Peyer's patch (tissue), 4 donors: ENCODE results near the gene PBX2. TPM values are rescaled to one million over a fixed set of nuclear protein-coding genes. Genes with fewer than 3 reads are reported as not detected.

ENCODE experiments used
- DNase-seq, 3 donors: peaks; one replicate each; pipeline ENCODE4 v3.0.0-alpha.2; 2017 to 2019
- H3K27ac ChIP-seq, 4 donors: fragments of 200-600 bp; sonication (generic); one replicate each; pipeline ENCODE4 v1.5.1; 2016 to 2019
- H3K27me3 ChIP-seq, 2 donors: fragments of 200-600 bp; sonication (generic); one replicate each; pipeline ENCODE4 v1.5.1; 2019
- H3K36me3 ChIP-seq, 3 donors: fragments of 200-600 bp; sonication (generic); one replicate each; pipeline ENCODE4 v1.5.1; 2016 to 2019
- H3K4me1 ChIP-seq, 4 donors: fragments of 200-600 bp; sonication (generic); one replicate each; pipeline ENCODE4 v1.5.1; 2016 to 2019
- H3K4me3 ChIP-seq, 4 donors: fragments of 200-600 bp; sonication (generic); 1 replicate in 3 of 4; 2 replicates in 1 of 4; pipeline ENCODE4 v1.5.1; 2016 to 2019; ENCODE audit warnings: mild to moderate bottlenecking in 1 of 4
- H3K9me3 ChIP-seq, 4 donors: fragments of 200-600 bp; sonication (generic); one replicate each; pipeline ENCODE4 v1.5.1; 2016 to 2019; ENCODE audit warnings: mild to moderate bottlenecking in 1 of 4
- POLR2A ChIP-seq, 2 donors: fragments of 450-650 bp; IDR thresholded peaks; one replicate each; pipeline ENCODE4 v1.5.1; 2017; ENCODE audit warnings: antibody characterized with exemption in 2 of 2, mild to moderate bottlenecking in 2 of 2, moderate library complexity in 2 of 2
- total RNA-seq, 4 donors: library from RNA; depleted of rRNA; stranded (reverse); fragments of >200 nt; gene quantifications; one replicate each; pipeline ENCODE4 v1.1.0, GENCODE V29; 2016
- TF ChIP-seq, protein P1 (sequence below), 6 experiments: fragments of 450-650 bp in 4 of 6; fragments of 200-600 bp in 2 of 6; sonication (generic) in 1 of 6; IDR thresholded peaks; one replicate each; pipeline ENCODE4 v1.5.1; 2017 to 2019; ENCODE audit warnings: antibody characterized with exemption in 6 of 6, mild to moderate bottlenecking in 3 of 6, moderate library complexity in 1 of 6

The PBX2 gene
- total RNA-seq, 4 donors from 2014 or later = 33.3 to 74.3 (median 64.4) TPM

DNA sequence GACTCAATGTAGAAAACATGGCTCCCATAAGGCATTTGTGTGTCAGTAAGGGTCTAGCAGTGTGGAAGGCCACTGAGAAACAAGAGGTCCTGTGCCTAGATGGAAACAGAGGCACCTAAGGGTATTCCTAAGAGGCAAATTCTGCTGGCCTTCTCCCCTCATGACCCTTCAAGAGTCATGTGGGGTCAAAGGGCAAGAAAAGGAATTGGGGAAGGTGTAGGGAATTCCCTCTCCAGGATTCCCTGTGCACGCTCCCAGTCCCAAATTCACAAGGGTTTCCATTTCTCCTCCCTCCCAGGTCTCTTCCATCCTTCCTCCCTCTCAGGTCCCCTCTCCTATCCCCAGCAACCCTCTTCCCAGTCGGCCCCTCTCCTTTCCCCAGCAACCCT is 14.7 kb downstream of the PBX2 start:
- peaks cover 0 to 36% (median 13%) of the 10 kb centered on the region in 4 donors for H3K4me1 ChIP-seq
- H3K27ac ChIP-seq = peak overlapping the region; percentile 88 to 98 (median 94)
- no peak for DNase-seq
- H3K9me3 ChIP-seq = no peaks in the 10 kb centered on the region
- no peak for TF ChIP-seq POLR2A (IDR thresholded peaks at IDR 0.05)
- TF ChIP-seq, protein P1, sequence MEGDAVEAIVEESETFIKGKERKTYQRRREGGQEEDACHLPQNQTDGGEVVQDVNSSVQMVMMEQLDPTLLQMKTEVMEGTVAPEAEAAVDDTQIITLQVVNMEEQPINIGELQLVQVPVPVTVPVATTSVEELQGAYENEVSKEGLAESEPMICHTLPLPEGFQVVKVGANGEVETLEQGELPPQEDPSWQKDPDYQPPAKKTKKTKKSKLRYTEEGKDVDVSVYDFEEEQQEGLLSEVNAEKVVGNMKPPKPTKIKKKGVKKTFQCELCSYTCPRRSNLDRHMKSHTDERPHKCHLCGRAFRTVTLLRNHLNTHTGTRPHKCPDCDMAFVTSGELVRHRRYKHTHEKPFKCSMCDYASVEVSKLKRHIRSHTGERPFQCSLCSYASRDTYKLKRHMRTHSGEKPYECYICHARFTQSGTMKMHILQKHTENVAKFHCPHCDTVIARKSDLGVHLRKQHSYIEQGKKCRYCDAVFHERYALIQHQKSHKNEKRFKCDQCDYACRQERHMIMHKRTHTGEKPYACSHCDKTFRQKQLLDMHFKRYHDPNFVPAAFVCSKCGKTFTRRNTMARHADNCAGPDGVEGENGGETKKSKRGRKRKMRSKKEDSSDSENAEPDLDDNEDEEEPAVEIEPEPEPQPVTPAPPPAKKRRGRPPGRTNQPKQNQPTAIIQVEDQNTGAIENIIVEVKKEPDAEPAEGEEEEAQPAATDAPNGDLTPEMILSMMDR (IDR thresholded peaks at IDR 0.05) = no peak
- H3K36me3 ChIP-seq = peaks cover 0 to 17% (median 0%) of the 10 kb centered on the region in 3 donors
- peak overlapping the region; percentile 50 to 95 (median 76) for H3K4me3 ChIP-seq
- no peaks in the 10 kb centered on the region for H3K27me3 ChIP-seq

DNA sequence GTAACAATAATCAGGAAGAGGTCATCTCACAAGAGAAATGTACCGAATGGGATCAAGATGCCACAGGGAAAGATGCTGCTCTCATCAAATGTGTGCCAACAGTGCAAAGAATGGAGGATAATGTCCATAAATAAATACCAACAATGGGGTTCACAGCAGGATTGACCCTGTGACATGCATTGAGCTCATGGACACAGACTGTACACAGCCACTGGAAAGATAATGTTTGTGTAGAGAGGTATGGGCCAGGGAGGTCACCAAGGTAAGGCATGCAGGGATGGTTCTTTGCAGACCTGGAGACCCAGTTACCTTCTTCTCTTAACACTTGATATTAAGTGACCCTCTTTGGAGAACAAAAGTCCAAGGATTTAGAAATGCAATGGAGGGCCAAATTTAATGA is 15.6 kb downstream of the PBX2 start:
- no peak overlapping the region for H3K27ac ChIP-seq
- TF ChIP-seq, protein P1 (IDR thresholded peaks at IDR 0.05) = no peak
- TF ChIP-seq POLR2A (IDR thresholded peaks at IDR 0.05) = no peak

DNA sequence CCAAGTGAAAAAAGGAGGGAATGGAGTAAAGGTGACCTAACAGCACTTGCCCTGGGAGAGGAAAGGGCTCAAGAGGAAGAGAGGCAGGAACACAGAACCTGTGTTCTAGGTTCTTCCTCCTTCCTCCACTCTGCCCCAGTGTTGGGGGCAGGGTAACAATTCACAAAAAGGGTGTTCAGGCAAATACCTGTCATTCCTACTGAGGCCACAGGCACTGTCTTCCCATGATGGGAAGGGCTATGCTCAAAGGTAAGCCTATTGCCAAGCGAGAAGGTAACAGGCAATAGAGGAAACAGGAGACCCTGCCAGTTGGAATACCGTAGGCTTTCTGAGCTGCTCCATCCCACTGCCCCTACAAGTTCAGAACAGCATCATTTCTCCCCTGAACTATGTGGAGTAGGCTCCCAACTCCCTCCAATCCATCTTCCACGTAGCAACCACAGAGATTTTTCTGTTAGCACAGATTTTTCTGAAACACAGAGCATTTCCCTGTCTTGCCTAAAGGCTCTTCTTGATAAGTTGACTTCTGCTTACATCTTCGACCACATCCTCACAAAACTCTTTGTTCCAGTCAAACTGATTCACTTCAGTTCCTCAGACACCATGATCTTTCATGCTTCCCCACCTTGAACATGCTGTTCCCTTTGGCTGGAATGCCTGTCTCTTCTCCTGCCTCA is 16.8 kb downstream of the PBX2 start:
- Histone ChIP-seq H3K27me3 (no peaks in the 10 kb centered on the region), H3K4me1 (peaks cover 0 to 22% (median 7%) of the 10 kb centered on the region in 4 donors), H3K9me3 (no peaks in the 10 kb centered on the region), H3K36me3 (peaks cover 0 to 25% (median 0%) of the 10 kb centered on the region in 3 donors), H3K4me3 (no peak overlapping the region), H3K27ac (no peak overlapping the region)
- no peak for DNase-seq
- TF ChIP-seq, protein P1 (IDR thresholded peaks at IDR 0.05) = no peak
- TF ChIP-seq POLR2A (IDR thresholded peaks at IDR 0.05) = no peak

More for the DNA sequence above, 15.6 kb downstream of the PBX2 start:
- Histone ChIP-seq H3K4me1 (peaks cover 0 to 28% (median 13%) of the 10 kb centered on the region in 4 donors), H3K9me3 (no peaks in the 10 kb centered on the region), H3K27me3 (no peaks in the 10 kb centered on the region), H3K36me3 (peaks cover 0 to 18% (median 0%) of the 10 kb centered on the region in 3 donors), H3K4me3 (no peak overlapping the region)
- DNase-seq = no peak

DNA sequence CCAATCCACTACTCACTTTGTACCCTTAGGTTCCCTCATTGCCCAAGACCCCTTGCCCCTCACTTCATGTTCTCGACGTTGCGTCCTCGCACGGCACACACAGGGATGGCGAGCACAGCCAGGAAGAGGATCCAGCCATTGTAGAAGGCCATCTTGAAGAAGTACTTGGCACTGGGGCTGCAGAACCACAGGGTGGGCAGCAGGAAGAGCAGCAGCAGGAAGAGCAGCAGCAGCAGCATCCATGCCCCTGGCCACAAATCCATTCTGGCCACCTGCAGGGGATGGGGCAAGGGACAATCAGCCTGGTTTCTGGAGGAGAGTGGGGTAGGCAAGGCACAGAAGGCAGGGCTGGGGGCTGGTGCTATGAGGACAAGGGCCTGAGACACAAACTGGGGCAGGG is 18.8 kb downstream of the PBX2 start:
- TF ChIP-seq, protein P1 (IDR thresholded peaks at IDR 0.05) = no peak
- no peak for TF ChIP-seq POLR2A (IDR thresholded peaks at IDR 0.05)
- H3K4me3 ChIP-seq = no peak overlapping the region
- peaks cover 0 to 41% (median 0%) of the 10 kb centered on the region in 3 donors for H3K36me3 ChIP-seq
- H3K27ac ChIP-seq = no peak overlapping the region
- no peak for DNase-seq
- no peaks in the 10 kb centered on the region for H3K27me3 ChIP-seq
- peaks cover 0 to 14% (median 3%) of the 10 kb centered on the region in 4 donors for H3K4me1 ChIP-seq
- no peaks in the 10 kb centered on the region for H3K9me3 ChIP-seq

DNA sequence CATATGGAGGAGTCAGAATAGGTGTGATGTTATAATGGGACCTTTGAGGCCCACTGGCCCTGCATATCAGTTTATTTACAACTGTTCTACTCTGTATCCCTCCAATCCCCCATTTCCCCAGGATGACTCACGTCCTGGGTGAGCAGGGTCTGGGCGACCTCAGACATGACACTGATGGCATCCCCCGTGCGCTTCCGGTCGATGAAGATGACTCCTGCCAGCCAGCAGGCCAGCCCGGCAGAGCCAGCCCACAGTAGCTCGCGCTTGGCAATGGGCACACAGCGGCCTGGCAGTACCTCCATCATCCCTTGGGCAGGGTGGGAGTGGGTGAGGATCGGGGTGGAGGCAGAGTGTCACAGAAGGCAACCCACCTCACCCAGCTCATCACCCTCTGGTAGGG is 19.7 kb downstream of the PBX2 start:
- DNase-seq = peak in 1 of 3 donors; percentile 21
- Histone ChIP-seq H3K27me3 (no peaks in the 10 kb centered on the region), H3K4me3 (no peak overlapping the region), H3K27ac (no peak overlapping the region), H3K9me3 (no peaks in the 10 kb centered on the region), H3K36me3 (peaks cover 0 to 44% (median 0%) of the 10 kb centered on the region in 3 donors), H3K4me1 (peaks cover 0 to 11% (median 3%) of the 10 kb centered on the region in 4 donors)
- no peak for TF ChIP-seq POLR2A (IDR thresholded peaks at IDR 0.05)
- TF ChIP-seq, protein P1 (IDR thresholded peaks at IDR 0.05) = no peak
